Endodermal cell (in vitro differentiated cells): ENCODE measurements around the gene KRTAP10-6. TPM values are rescaled to one million over a fixed set of nuclear protein-coding genes. Genes with fewer than 3 reads are reported as not detected.
A peak's percentile ranks its signal among the peaks of the same experiment; 100 is the strongest.
"Not testable (repeated sequence)": the region's sequence is repeated elsewhere in the genome, so short reads cannot be mapped to it uniquely, and the experiment has no call there.

Experiments used
- DNase-seq: peaks from one replicate; pipeline ENCODE4 v3.0.0-alpha.2; 2017
- H3K27ac ChIP-seq: 2 replicates; pipeline ENCODE4 v1.5.1; 2013; ENCODE audit warnings: mild to moderate bottlenecking, low read depth, low read length, moderate library complexity
- H3K27me3 ChIP-seq: 2 replicates; pipeline ENCODE4 v1.6.1; 2013; ENCODE audit warnings: mild to moderate bottlenecking, low read length, moderate library complexity; ENCODE audit not compliant: insufficient read depth, control insufficient read depth, poor library complexity, severe bottlenecking
- H3K36me3 ChIP-seq: 2 replicates; pipeline ENCODE4 v1.7.0; 2013; ENCODE audit warnings: mild to moderate bottlenecking, low read length, moderate library complexity; ENCODE audit not compliant: control insufficient read depth, insufficient read depth
- H3K4me1 ChIP-seq: one replicate; pipeline ENCODE4 v1.7.0; 2013; ENCODE audit warnings: low read length; ENCODE audit not compliant: control insufficient read depth, insufficient read depth
- H3K4me3 ChIP-seq: 2 replicates; pipeline ENCODE4 v1.5.1; 2013; ENCODE audit warnings: mild to moderate bottlenecking, low read length, moderate library complexity
- H3K9ac ChIP-seq: 2 replicates; pipeline ENCODE4 v1.6.1; 2013; ENCODE audit warnings: mild to moderate bottlenecking, low read length, moderate library complexity; ENCODE audit not compliant: poor library complexity, severe bottlenecking; ENCODE audit errors: extremely low read depth
- H3K9me3 ChIP-seq: 2 replicates; pipeline ENCODE4 v1.6.1; 2013; ENCODE audit warnings: mild to moderate bottlenecking, low read length, moderate library complexity; ENCODE audit not compliant: control insufficient read depth
- H3K27ac Mint-ChIP-seq: 2 replicates; pipeline ENCODE4 v1.8.0; 2020; ENCODE audit warnings: mixed read lengths
- H3K27me3 Mint-ChIP-seq: 2 replicates; pipeline ENCODE4 v1.8.0; 2021; ENCODE audit warnings: mild to moderate bottlenecking, mixed read lengths; ENCODE audit not compliant: insufficient read depth
- H3K36me3 Mint-ChIP-seq: 2 replicates; pipeline ENCODE4 v1.8.0; 2020; ENCODE audit warnings: low read depth, mixed read lengths
- H3K4me1 Mint-ChIP-seq: 2 replicates; pipeline ENCODE4 v1.8.0; 2020; ENCODE audit warnings: mixed read lengths
- H3K4me3 Mint-ChIP-seq: 2 replicates; pipeline ENCODE4 v1.8.0; 2020; ENCODE audit warnings: mild to moderate bottlenecking, moderate library complexity, mixed read lengths
- H3K9me3 Mint-ChIP-seq: 2 replicates; pipeline ENCODE4 v1.8.0; 2020; ENCODE audit warnings: mild to moderate bottlenecking, mixed read lengths
- WGBS, 2 experiments: methylation state at CpG; one replicate each; pipeline versions ENCODE4 v1.1.5 to v1.1.7; 2013; ENCODE audit warnings: missing lambda C conversion rate in 2 of 2, mixed read lengths in 1 of 2; ENCODE audit not compliant: insufficient coverage in 1 of 2, insufficient read length in 1 of 2; 5-methylcytosine and 5-hydroxymethylcytosine counted together
- total RNA-seq, 2 donors: library from RNA; stranded (reverse); fragmentation: NEBNext Ultra II Directional in 1 of 2; extraction: Animal tissue kit (Norgen Biotek cat#: 25700) in 1 of 2; gene quantifications; 2 replicates in 1 of 2; 3 replicates in 1 of 2; pipeline ENCODE4 v1.2.1, GENCODE V29; 2021
- TF ChIP-seq, protein P1 (sequence below): fragments of 200-600 bp; sonication (generic); conservative IDR thresholded peaks from 2 replicates; pipeline ENCODE4 v1.5.0; 2021; ENCODE audit warnings: antibody characterized with exemption, mild to moderate bottlenecking

Gene KRTAP10-6
- total RNA-seq, 2 donors from 2014 or later = not detected

- 84 to 86% methylated on average over 7 to 12 of the region's 12 CpGs for WGBS, 2 experiments
- Mint-ChIP-seq H3K4me1 (peaks cover 13% of the 10 kb centered on the region), H3K27ac (no peak overlapping the region), H3K4me3 (no peak overlapping the region), H3K36me3 (no peaks in the 10 kb centered on the region), H3K9me3 (no peaks in the 10 kb centered on the region), H3K27me3 (no peaks in the 10 kb centered on the region)
- H3K9ac ChIP-seq = no peak overlapping the region
- H3K4me1 ChIP-seq = no peaks in the 10 kb centered on the region
- no peaks in the 10 kb centered on the region for H3K36me3 ChIP-seq
- no peak for DNase-seq
- peaks cover 13% of the 10 kb centered on the region for H3K9me3 ChIP-seq
- H3K27me3 ChIP-seq = no peaks in the 10 kb centered on the region
- H3K27ac ChIP-seq = no peak overlapping the region
- TF ChIP-seq, protein P1, sequence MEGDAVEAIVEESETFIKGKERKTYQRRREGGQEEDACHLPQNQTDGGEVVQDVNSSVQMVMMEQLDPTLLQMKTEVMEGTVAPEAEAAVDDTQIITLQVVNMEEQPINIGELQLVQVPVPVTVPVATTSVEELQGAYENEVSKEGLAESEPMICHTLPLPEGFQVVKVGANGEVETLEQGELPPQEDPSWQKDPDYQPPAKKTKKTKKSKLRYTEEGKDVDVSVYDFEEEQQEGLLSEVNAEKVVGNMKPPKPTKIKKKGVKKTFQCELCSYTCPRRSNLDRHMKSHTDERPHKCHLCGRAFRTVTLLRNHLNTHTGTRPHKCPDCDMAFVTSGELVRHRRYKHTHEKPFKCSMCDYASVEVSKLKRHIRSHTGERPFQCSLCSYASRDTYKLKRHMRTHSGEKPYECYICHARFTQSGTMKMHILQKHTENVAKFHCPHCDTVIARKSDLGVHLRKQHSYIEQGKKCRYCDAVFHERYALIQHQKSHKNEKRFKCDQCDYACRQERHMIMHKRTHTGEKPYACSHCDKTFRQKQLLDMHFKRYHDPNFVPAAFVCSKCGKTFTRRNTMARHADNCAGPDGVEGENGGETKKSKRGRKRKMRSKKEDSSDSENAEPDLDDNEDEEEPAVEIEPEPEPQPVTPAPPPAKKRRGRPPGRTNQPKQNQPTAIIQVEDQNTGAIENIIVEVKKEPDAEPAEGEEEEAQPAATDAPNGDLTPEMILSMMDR = no peak
- no peak overlapping the region for H3K4me3 ChIP-seq
These were observed 2.2 kb upstream of the KRTAP10-6 start for GRCh38 chr21:44594406-44594916.

GRCh38 chr21:44593598-44594405 lies 1.5 kb upstream of the KRTAP10-6 start:
- H3K36me3 ChIP-seq = no peaks in the 10 kb centered on the region
- Mint-ChIP-seq H3K9me3 (no peaks in the 10 kb centered on the region), H3K27ac (no peak overlapping the region), H3K4me3 (no peak overlapping the region), H3K4me1 (peaks cover 13% of the 10 kb centered on the region), H3K27me3 (no peaks in the 10 kb centered on the region), H3K36me3 (no peaks in the 10 kb centered on the region)
- WGBS, 2 experiments = 84 to 90% methylated on average over 17 to 20 of the region's 20 CpGs
- H3K9me3 ChIP-seq = peaks cover 10% of the 10 kb centered on the region
- H3K4me3 ChIP-seq = no peak overlapping the region
- no peak overlapping the region for H3K27ac ChIP-seq
- peak; percentile 58 for DNase-seq
- TF ChIP-seq, protein P1 = no peak
- no peak overlapping the region for H3K9ac ChIP-seq
- H3K4me1 ChIP-seq = no peaks in the 10 kb centered on the region
- H3K27me3 ChIP-seq = no peaks in the 10 kb centered on the region

GRCh38 chr21:44591801-44592130 lies 539 bp downstream of the KRTAP10-6 start:
- not testable (repeated sequence) for H3K9ac ChIP-seq, H3K27me3 ChIP-seq, H3K36me3 ChIP-seq, H3K27me3 Mint-ChIP-seq, H3K4me3 Mint-ChIP-seq, DNase-seq, H3K4me3 ChIP-seq, H3K4me1 ChIP-seq, H3K27ac ChIP-seq, H3K4me1 Mint-ChIP-seq, H3K9me3 Mint-ChIP-seq, H3K36me3 Mint-ChIP-seq, H3K9me3 ChIP-seq, H3K27ac Mint-ChIP-seq
- WGBS, 2 experiments = 100% methylated on average over 1 of the region's 4 CpGs; no CpG with 5 or more reads in 1 of the 2 experiments

DNA sequence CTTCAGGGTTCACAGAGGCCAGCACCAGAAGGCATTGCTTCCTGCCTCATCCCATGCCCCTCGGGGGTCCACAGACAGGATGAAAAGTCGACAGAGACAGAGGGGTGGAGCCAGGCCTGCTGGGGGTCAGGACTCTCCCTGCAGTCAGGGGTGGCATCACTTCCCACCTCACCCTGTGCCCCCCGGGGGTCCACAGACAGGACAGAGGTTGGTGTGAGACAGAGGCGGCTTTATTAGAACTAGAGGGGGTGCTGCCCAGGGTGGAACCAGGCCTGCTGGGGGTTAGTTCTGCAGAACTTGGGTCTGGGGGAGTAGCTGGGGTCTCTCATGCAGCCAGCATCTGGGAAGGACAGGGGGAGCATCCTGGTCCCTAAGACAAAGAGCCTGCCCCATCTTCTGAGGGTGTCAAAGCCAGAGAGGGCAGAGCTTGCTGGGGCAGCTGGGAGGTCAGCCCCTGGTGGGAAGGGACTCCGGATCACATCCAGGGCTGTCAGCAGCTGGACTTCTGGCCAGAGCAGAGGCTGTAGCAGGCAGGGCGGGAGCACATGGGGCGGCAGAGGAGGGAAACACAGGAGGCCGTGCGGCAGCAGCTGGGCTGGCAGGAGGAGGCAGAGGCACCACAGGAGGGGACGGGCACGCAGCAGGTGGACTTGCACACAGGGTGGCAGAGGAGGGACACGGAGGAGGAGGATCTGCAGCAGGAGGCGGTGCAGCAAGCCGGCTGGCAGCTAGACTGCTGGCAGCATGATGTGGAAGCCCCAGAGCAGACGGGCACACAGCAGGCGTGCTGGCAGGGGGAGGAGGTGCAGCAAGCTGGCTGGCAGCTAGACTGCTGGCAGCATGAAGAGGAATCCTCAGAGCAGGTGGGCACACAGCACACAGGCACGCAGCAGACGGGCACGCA lies 1.2 kb downstream of the KRTAP10-6 start:
- 91 to 96% methylated on average over 5 to 15 of the region's 19 CpGs for WGBS, 2 experiments
- H3K4me1 ChIP-seq, H3K4me3 ChIP-seq, H3K9me3 Mint-ChIP-seq, H3K36me3 ChIP-seq, H3K9me3 ChIP-seq, H3K9ac ChIP-seq, H3K36me3 Mint-ChIP-seq, H3K4me3 Mint-ChIP-seq, H3K27me3 Mint-ChIP-seq, H3K4me1 Mint-ChIP-seq, H3K27ac ChIP-seq, H3K27me3 ChIP-seq, H3K27ac Mint-ChIP-seq: not testable (repeated sequence)
- DNase-seq = peak; percentile 39
